ENCODE measurements around the gene TET3. TPM values are rescaled to one million over a fixed set of nuclear protein-coding genes. Genes with fewer than 3 reads are reported as not detected.

Gene TET3
- total and polyA plus RNA-seq, 2 of the 8 experiments (the other 6 are each of a cell fraction or from before 2014, with no cell fraction given) = 4.5 to 21.1 TPM

DNA sequence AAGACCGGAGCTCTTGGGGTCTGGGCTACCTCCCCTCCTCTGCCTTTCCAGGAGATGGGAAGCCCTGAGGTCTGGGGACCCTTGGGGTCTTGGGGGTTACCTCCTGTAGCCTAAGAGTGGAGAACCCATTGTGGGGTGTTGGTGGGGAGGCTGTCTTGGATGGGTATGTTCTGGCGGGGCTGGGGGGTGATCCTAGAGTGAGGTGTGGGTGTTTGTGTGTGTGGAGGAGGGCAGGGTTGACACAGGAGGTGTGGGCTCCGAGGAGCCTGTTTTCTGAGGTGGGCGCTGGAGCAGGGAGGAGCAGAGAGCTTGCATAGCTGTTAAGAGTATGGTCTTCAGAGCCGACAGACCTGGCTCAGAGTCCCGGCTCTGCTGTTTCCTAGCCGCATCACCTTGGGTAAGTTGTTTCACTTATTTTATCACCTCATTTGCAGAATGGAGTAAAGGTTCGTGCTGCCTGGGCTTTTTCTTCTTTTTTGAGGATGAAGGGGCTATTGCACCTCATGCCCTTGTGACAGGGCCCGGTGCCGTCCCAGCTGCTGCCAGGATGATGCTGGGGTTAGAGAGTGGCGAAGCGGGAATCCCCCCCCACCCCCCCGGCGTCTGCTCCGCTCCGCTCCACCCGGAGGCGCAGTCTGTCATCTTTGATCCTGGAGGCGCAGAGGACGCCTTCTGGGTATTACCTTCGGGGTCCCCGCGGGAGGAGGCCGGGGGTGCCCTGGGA, 17.2 kb downstream of the TET3 start:
- no peak overlapping the region for H2BK5ac ChIP-seq (ENCODE audit: low read depth, low read length)
- no peak overlapping the region for H3K56ac ChIP-seq (replicated peaks; ENCODE audit: insufficient read length, low read depth, low read length)
- H2BK15ac ChIP-seq (ENCODE audit: low read length) = no peak overlapping the region
- peaks cover 2% of the 10 kb centered on the region; the same call in 1 of the 2 replicates for H3K23me2 ChIP-seq (ENCODE audit: low read depth, low read length)
- H3K4me1 ChIP-seq (replicated peaks in 1 of 4; ENCODE audit: control insufficient read depth in 3 of 4, insufficient read depth in 4 of 4, low read length in 3 of 4) = peaks cover 14 to 42% (median 26%) of the 10 kb centered on the region in 4 experiments
- peaks cover 0 to 4% (median 0%) of the 10 kb centered on the region in 4 experiments; a peak in 1 of 8 replicates for H3K36me3 ChIP-seq (ENCODE audit: control insufficient read depth in 2 of 4, insufficient read depth in 4 of 4, low read length in 3 of 4)
- no peak overlapping the region for H3K4ac ChIP-seq (replicated peaks; ENCODE audit: insufficient read length, low read depth, low read length)
- no peak overlapping the region for H3K27ac ChIP-seq (ENCODE audit: low read depth, low read length)
- H4K5ac ChIP-seq (ENCODE audit: insufficient read length, low read depth, low read length) = no peak overlapping the region
- H2BK12ac ChIP-seq (ENCODE audit: low read depth, low read length) = no peak overlapping the region
- no peaks in the 10 kb centered on the region for H3K9me3 ChIP-seq (ENCODE audit: insufficient read depth in 2 of 2, low read depth in 1 of 2, low read length in 1 of 2)
- TF ChIP-seq POLR2A (IDR thresholded peaks at IDR 0.05; ENCODE audit: control extremely low read depth in 1 of 2, low read depth in 2 of 2, low read length in 2 of 2) (no peak), SIN3A (conservative IDR thresholded peaks at IDR 0.05 in 1 of 2, IDR thresholded peaks at IDR 0.05 in 1 of 2; ENCODE audit: low read depth in 1 of 2, low read length in 2 of 2) (peak in 1 of 2 experiments; percentile 21; a peak in 1 of 4 replicates)
- no peak overlapping the region for H4K8ac ChIP-seq (ENCODE audit: extremely low read depth, insufficient read depth, low read length)
- peaks cover 0 to 81% of the 10 kb centered on the region in 2 experiments; a peak in 2 of 4 replicates for H3K79me2 ChIP-seq (ENCODE audit: control insufficient read depth in 1 of 2, insufficient read depth in 2 of 2, low read length in 2 of 2)
- no peak overlapping the region for H3K14ac ChIP-seq (ENCODE audit: insufficient read length)
- ChIA-PET POLR2A (ENCODE audit: partially characterized antibody) (interaction anchor here (0.6 to 11.4 kb wide), 12 partner anchors 15 to 295 kb away, joined by 3 to 94 read pairs (median 4); partner anchors contain the start of genes MOB1A, MTHFD2 and TET3), CTCF (ENCODE audit: partially characterized antibody) (interaction anchor here (0.6 to 1.3 kb wide), 8 partner anchors 9 to 124 kb away, joined by 3 to 6 read pairs (median 3); no protein-coding TSS in a partner anchor)
- peaks cover 26% of the 10 kb centered on the region for H3K79me1 ChIP-seq (ENCODE audit: low read depth, low read length)
- FAIRE-seq (no peak), DNase-seq (ENCODE audit: low read depth in 1 of 2, low spot score in 2 of 2) (no peak)
- H3K18ac ChIP-seq (ENCODE audit: extremely low read depth, low read length) = peak overlapping the region; percentile 32; the same call in 1 of the 2 replicates
- H3K27me3 ChIP-seq (replicated peaks in 1 of 4; ENCODE audit: control insufficient read depth in 3 of 4, extremely low read depth in 1 of 4, insufficient read depth in 3 of 4, low read length in 3 of 4) = no peaks in the 10 kb centered on the region
- H2BK20ac ChIP-seq (ENCODE audit: low read length) = no peak overlapping the region
- H3K4me3 ChIP-seq (ENCODE audit: extremely low read depth in 1 of 4, insufficient read depth in 2 of 4, low read depth in 3 of 4, low read length in 4 of 4) = peak overlapping the region; percentile 46 to 87 (median 58)
- no peak overlapping the region for H2AK5ac ChIP-seq (ENCODE audit: low read depth, low read length)
- H2BK120ac ChIP-seq (replicated peaks; ENCODE audit: low read depth, low read length) = no peak overlapping the region
- WGBS, 2 experiments (ENCODE audit: extremely low coverage in 1 of 2, insufficient coverage in 1 of 2, insufficient read length in 1 of 2, insufficient replicate concordance in 2 of 2, low coverage in 1 of 2, low lambda C conversion rate in 2 of 2, missing lambda C conversion rate in 1 of 2) = 21% methylated on average over 20 of the region's 24 CpGs; no CpG with 5 or more reads in 1 of the 2 experiments
- H2AFZ ChIP-seq (ENCODE audit: low read length) = no peak overlapping the region
- no peak overlapping the region for H4K91ac ChIP-seq (replicated peaks; ENCODE audit: insufficient read length, low read length)
- H3K23ac ChIP-seq (ENCODE audit: insufficient read length) = no peak overlapping the region
- peaks cover 35 to 47% of the 10 kb centered on the region in 2 experiments for H4K20me1 ChIP-seq (replicated peaks in 1 of 2; ENCODE audit: control insufficient read depth in 1 of 2, insufficient read depth in 2 of 2, low read length in 2 of 2)
- H3K9ac ChIP-seq (replicated peaks in 1 of 4; ENCODE audit: extremely low read depth in 1 of 4, low read depth in 3 of 4, low read length in 3 of 4) = peak overlapping the region in 1 of 4 experiments; percentile 58; a peak in 1 of 7 replicates
- H3K4me2 ChIP-seq (ENCODE audit: insufficient read depth in 1 of 2, low read depth in 2 of 2, low read length in 2 of 2) = peak overlapping the region; percentile 78 to 81

Measured in H1 (cell line).